Neural cell (in vitro differentiated cells): ENCODE data around the gene PABPC3.
A peak's percentile ranks its signal among the peaks of the same experiment; 100 is the strongest.

ENCODE experiments used
- CTCF ChIP-seq: fragments of 450-650 bp; IDR thresholded peaks from 2 replicates; pipeline ENCODE4 v1.5.1; 2014; ENCODE audit warnings: antibody characterized with exemption, mild to moderate bottlenecking, moderate library complexity; ENCODE audit not compliant: poor library complexity, severe bottlenecking
- EP300 ChIP-seq: fragments of 450-650 bp; conservative IDR thresholded peaks from 2 replicates; pipeline ENCODE4 v1.6.1; 2014; ENCODE audit warnings: antibody characterized with exemption, mild to moderate bottlenecking, moderate library complexity; ENCODE audit not compliant: poor library complexity, severe bottlenecking
- EZH2 ChIP-seq: fragments of 200-600, 300-800 bp; shearing (Covaris generic), sonication (generic); IDR thresholded peaks from 2 replicates; pipeline ENCODE4 v1.6.1; 2014; ENCODE audit warnings: antibody characterized with exemption, low read length, borderline replicate concordance, mild to moderate bottlenecking; ENCODE audit not compliant: insufficient read depth, poor library complexity, severe bottlenecking
- POLR2AphosphoS5 ChIP-seq: IDR thresholded peaks from 2 replicates; pipeline ENCODE4 v1.6.1; 2012

DNA sequence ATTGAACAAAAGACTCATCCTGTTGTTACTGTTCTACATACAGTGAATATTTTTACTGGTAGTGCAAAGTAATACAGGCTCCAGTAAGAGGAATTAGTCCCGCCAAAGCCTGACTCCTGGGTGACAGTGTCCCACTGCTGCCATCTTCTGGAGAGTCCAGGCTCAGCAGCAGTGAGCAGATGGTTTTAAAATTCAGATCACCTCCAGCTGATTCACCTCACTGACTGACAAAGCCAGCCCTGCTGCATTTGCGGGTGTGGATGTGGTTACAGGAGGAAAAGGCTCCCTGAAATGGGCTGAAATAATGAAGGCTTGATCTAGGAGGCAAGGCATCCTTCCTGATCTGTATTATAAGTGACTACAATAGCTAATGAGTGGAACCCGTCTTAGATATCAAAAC is 18.3 kb downstream of the PABPC3 start:
- TF ChIP-seq EZH2, result no peak
- no peak for TF ChIP-seq POLR2AphosphoS5
- TF ChIP-seq EP300, result no peak
- peak; percentile 93 for TF ChIP-seq CTCF
